22Rv1 (cell line): ENCODE measurements around the gene KIF25.

Experiments used
- H3K27ac ChIP-seq: fragments of 450-650 bp; 2 replicates; pipeline ENCODE4 v1.5.1; 2017
- CTCF ChIP-seq: fragments of 450-650 bp; IDR thresholded peaks from 2 replicates; pipeline ENCODE4 v1.5.1; 2017; ENCODE audit warnings: mild to moderate bottlenecking
- ZFX ChIP-seq: fragments of 450-650 bp; IDR thresholded peaks from 2 replicates; pipeline ENCODE4 v1.6.1; 2017; ENCODE audit warnings: antibody characterized with exemption, borderline replicate concordance

Gene KIF25

GRCh38 chr6:168078943-168079405, 81.5 kb downstream of the KIF25 start, which contains the start of gene FRMD1:
Gene FRMD1 (minus strand): TSS chr6:168079212. CDS start chr6:168079094, 118 bp downstream.
- TF ChIP-seq ZFX (no peak), CTCF (no peak)
- no peak within 1 kb of the TSS for H3K27ac ChIP-seq

GRCh38 chr6:168080393-168081077, 83.1 kb downstream of the KIF25 start:
- no peak overlapping the region for H3K27ac ChIP-seq
- TF ChIP-seq CTCF, result no peak
- no peak for TF ChIP-seq ZFX

GRCh38 chr6:168081858-168082546, 84.5 kb downstream of the KIF25 start:
- H3K27ac ChIP-seq, result no peak overlapping the region
- no peak for TF ChIP-seq CTCF
- no peak for TF ChIP-seq ZFX

GRCh38 chr6:168082860-168083513, 85.5 kb downstream of the KIF25 start:
- no peak overlapping the region for H3K27ac ChIP-seq

GRCh38 chr6:168083514-168083885, 86.0 kb downstream of the KIF25 start:
- no peak overlapping the region for H3K27ac ChIP-seq
- no peak for TF ChIP-seq ZFX
- TF ChIP-seq CTCF, result no peak

More at GRCh38 chr6:168082860-168083513, 85.5 kb downstream of the KIF25 start:
- no peak for TF ChIP-seq CTCF
- TF ChIP-seq ZFX, result no peak

- TF ChIP-seq ZFX (no peak), CTCF (no peak)
Measured at GRCh38 chr6:168084465-168085160, 87.1 kb downstream of the KIF25 start.

More at GRCh38 chr6:168084465-168085160, 87.1 kb downstream of the KIF25 start:
- H3K27ac ChIP-seq, result no peak overlapping the region
